ENCODE measurements around the gene PGR. TPM values are rescaled to one million over a fixed set of nuclear protein-coding genes. Genes with fewer than 3 reads are reported as not detected.

The PGR gene
- not detected in 2 replicates for total RNA-seq (2014; rRNA removed; shearing (Covaris generic))

- DNase-seq (ENCODE audit: low spot score) = no peak
These were observed at the start of gene PGR for GRCh38 chr11:101129203-101129943. PGR (minus strand) TSS chr11:101129813; CDS start chr11:101129070, 743 bp downstream.

- DNase-seq (ENCODE audit: low spot score) = no peak
These were observed 46.8 kb upstream of the PGR start for GRCh38 chr11:101176381-101176780.

GRCh38 chr11:101169944-101170343 is 40.3 kb upstream of the PGR start:
- no peak for DNase-seq (ENCODE audit: low spot score)

- DNase-seq (ENCODE audit: low spot score) = no peak
These were observed 36.4 kb upstream of the PGR start for GRCh38 chr11:101166038-101166437.

- DNase-seq (ENCODE audit: low spot score) = no peak
These were observed 28.5 kb upstream of the PGR start for GRCh38 chr11:101158119-101158518.

GRCh38 chr11:101138245-101138930 is 8.8 kb upstream of the PGR start:
- DNase-seq (ENCODE audit: low spot score) = no peak

GRCh38 chr11:101133190-101133589 is 3.6 kb upstream of the PGR start:
- DNase-seq (ENCODE audit: low spot score) = no peak

- no peak for DNase-seq (ENCODE audit: low spot score)
These were observed 926 bp downstream of the PGR start for GRCh38 chr11:101128571-101129202.

GRCh38 chr11:101127699-101128570 is 1.7 kb downstream of the PGR start:
- no peak for DNase-seq (ENCODE audit: low spot score)

- no peak for DNase-seq (ENCODE audit: low spot score)
These were observed 2.4 kb downstream of the PGR start for GRCh38 chr11:101127197-101127698.

- DNase-seq (ENCODE audit: low spot score) = no peak
These were observed 2.9 kb downstream of the PGR start for GRCh38 chr11:101126551-101127196.

- DNase-seq (ENCODE audit: low spot score) = no peak
These were observed 13.9 kb downstream of the PGR start for GRCh38 chr11:101115671-101116160.

- no peak for DNase-seq (ENCODE audit: low spot score)
These were observed 16.1 kb downstream of the PGR start for GRCh38 chr11:101113540-101113939.

- no peak for DNase-seq (ENCODE audit: low spot score)
These were observed 24.9 kb downstream of the PGR start for GRCh38 chr11:101104716-101105115.

- DNase-seq (ENCODE audit: low spot score) = no peak
These were observed 26.2 kb downstream of the PGR start for GRCh38 chr11:101103433-101103832.

- no peak for DNase-seq (ENCODE audit: low spot score)
These were observed 29.0 kb downstream of the PGR start for GRCh38 chr11:101100601-101101000.

- no peak for DNase-seq (ENCODE audit: low spot score)
These were observed 33.4 kb downstream of the PGR start for GRCh38 chr11:101096036-101096704.

GRCh38 chr11:101091781-101092180 is 37.8 kb downstream of the PGR start:
- no peak for DNase-seq (ENCODE audit: low spot score)

GRCh38 chr11:101090679-101091270 is 38.8 kb downstream of the PGR start:
- DNase-seq (ENCODE audit: low spot score) = no peak

GRCh38 chr11:101083335-101083734 is 46.3 kb downstream of the PGR start:
- DNase-seq (ENCODE audit: low spot score) = no peak

Measured in HT-29 (cell line).